Cardiac fibroblast (primary cell): ENCODE measurements around the gene ADAM10.

Experiments
- DNase-seq, 2 donors: peaks; one replicate each; pipeline versions ENCODE4 v3.0.0 to v3.0.0-alpha.2; 2010; ENCODE audit warnings: low read depth in 2 of 2
- H3K4me3 ChIP-seq, 2 donors: replicated peaks in 1 of 2; 1 replicate in 1 of 2; 2 replicates in 1 of 2; pipeline ENCODE4 v1.5.1; 2011; ENCODE audit warnings: low read depth in 2 of 2, low read length in 2 of 2, mild to moderate bottlenecking in 2 of 2, moderate library complexity in 1 of 2
- TF ChIP-seq, protein P1 (sequence below): IDR thresholded peaks from one replicate; pipeline ENCODE4 v1.5.1; 2011; ENCODE audit warnings: low read depth, mild to moderate bottlenecking, low read length, inconsistent platforms

ADAM10 gene

DNA sequence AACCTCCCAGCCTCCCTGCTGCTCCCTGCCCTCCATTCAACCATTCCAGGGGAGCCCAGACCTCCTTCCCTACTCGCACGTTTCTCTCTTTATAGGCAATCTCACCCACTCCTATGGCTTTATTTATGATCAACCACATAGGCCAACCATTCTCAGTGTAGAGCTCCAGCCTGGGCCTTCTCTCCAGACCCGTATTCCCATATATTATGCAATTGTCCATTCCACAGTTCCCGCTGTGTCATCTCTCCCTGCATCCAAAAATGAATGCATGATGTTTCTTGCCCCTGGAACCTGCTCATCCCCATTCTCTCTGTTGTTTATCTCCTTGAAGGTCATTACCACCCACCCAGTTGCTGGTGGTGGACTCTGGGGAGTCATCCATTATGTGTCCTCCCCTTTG lies 177.0 kb downstream of the ADAM10 start:
- no peak overlapping the region for H3K4me3 ChIP-seq
- TF ChIP-seq, protein P1, sequence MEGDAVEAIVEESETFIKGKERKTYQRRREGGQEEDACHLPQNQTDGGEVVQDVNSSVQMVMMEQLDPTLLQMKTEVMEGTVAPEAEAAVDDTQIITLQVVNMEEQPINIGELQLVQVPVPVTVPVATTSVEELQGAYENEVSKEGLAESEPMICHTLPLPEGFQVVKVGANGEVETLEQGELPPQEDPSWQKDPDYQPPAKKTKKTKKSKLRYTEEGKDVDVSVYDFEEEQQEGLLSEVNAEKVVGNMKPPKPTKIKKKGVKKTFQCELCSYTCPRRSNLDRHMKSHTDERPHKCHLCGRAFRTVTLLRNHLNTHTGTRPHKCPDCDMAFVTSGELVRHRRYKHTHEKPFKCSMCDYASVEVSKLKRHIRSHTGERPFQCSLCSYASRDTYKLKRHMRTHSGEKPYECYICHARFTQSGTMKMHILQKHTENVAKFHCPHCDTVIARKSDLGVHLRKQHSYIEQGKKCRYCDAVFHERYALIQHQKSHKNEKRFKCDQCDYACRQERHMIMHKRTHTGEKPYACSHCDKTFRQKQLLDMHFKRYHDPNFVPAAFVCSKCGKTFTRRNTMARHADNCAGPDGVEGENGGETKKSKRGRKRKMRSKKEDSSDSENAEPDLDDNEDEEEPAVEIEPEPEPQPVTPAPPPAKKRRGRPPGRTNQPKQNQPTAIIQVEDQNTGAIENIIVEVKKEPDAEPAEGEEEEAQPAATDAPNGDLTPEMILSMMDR, result no peak
- no peak for DNase-seq

DNA sequence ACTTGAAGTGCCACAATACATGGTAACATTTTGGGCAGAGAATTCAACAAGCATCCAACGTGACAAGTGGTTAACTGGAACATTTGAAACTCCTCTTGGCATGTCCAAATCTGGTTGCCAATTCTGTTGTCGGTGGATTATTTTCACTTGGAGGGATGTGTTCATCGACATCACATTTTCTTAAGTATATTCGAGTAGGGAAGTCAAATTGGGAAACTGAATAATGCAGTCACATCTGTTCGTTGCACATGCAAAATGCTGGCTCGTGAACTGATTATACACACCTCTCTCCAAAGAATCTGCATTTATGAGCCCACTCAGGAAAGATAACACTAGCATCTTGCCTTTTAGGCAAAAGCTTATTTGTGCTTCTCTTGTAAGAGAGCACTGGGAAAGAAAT lies 178.0 kb downstream of the ADAM10 start:
- TF ChIP-seq, protein P1, result no peak
- DNase-seq, result no peak
- no peak overlapping the region for H3K4me3 ChIP-seq

DNA sequence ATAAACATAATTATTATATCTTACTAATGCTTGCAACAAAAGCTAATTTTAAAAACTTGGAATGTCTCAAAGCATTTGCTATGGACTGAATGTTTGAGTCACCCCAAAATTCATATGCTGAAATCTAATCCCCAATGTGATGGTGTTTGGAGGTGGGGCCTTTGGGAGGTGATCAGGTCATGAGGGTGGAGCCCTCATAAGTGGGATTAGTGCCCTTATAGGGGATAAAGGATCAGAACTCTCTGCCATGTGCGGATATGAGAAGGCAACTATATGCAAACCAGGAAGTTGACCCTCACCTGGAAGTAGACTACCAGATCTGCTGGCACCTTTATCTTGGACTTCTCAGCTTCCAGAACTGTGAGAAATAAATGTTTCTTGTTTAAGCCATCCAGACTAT lies 180.1 kb downstream of the ADAM10 start:
- no peak overlapping the region for H3K4me3 ChIP-seq
- no peak for DNase-seq
- TF ChIP-seq, protein P1, result no peak

DNA sequence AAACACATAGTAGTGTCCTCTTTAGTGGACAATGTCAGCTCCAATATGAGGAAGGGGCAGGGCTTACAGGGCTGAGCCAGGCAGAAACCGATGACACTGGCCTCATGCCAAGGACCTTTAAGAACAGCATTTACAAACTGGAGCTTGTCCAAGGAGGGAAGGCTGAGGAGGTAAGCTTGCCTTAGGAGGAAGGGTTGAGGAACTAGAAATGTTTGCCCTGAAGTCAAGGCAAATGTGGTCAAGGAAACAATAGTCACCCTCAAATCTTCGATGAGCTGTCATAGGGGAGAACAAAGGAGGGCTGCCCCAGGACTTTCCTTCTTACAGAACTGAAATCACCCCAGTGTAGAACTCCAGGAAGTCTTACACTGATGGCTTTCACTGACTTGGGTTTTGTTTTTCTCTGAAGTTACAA lies 181.3 kb downstream of the ADAM10 start:
- peak in 1 of 2 donors; percentile 54 for DNase-seq
- TF ChIP-seq, protein P1, result no peak
- no peak overlapping the region for H3K4me3 ChIP-seq

DNA sequence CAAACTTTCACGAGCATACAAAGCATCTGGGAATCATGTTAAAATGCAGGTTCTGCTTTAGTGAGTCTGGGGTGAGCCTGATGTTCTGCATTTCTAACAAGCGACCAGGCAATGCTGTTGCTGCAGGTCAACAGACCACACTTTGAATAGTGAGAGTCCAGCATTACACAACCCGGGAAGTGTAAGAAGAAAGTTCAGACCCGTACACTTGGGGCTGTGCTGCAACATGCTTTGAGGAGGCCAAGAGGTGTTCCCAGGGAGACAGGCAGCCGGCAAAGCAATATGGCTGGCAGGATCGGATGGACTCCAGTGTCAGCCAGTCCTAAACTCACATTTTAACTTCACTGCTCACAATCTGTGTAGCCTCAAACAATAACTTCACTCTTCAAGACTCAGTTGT lies 183.5 kb downstream of the ADAM10 start:
- DNase-seq, result no peak
- H3K4me3 ChIP-seq, result no peak overlapping the region
- TF ChIP-seq, protein P1, result no peak

DNA sequence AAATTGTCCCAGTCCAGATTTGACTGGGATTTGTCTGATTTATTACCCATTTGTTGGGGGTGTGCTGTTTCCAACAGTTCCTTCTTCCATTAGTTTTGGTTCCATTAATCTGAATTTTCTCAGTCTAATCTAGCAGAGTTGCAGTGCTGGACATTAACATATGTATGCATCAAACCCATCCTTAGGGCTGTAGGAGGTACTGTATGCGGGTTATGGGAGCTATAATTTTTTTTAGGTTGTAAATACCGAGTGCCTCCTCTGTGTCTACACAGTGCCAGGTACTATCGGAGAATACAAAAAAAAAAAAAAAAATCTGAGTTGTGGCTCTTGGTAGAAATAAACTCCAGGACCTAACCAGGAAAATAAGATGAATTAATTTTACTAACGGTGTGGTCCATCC lies 183.9 kb downstream of the ADAM10 start:
- TF ChIP-seq, protein P1, result no peak
- no peak overlapping the region for H3K4me3 ChIP-seq
- no peak for DNase-seq

DNA sequence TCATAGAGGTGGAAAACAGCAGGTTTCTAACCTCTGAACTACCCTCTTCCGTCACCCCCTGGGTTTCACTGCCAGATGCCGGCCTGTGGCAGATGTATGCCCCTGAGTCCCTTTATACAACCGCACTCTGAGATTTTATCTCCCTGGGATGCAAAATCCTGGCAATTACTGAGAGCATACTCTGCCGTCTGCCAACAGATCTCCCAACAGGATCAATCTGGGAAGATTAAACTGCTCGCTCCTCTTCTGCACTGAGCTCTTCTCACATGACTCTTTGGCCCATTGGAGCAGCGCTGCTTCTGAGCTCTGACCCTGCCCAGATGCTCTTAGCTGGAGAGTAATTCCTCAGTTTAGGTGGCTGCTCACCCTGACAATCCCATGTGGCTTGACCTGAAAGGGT lies 184.5 kb downstream of the ADAM10 start:
- TF ChIP-seq, protein P1, result no peak
- DNase-seq, result no peak
- H3K4me3 ChIP-seq, result no peak overlapping the region
